Urothelium cell line (cell line): Measurements from ENCODE around the gene ANO6.
A peak's percentile ranks its signal among the peaks of the same experiment; 100 is the strongest.

Source experiments
- DNase-seq: peaks from one replicate; pipeline ENCODE4 v3.0.0; 2011; ENCODE audit warnings: low spot score, mixed read lengths
- FAIRE-seq: peaks from 2 replicates; lab custom pipeline; 2011; peaks lifted over from hg19 to GRCh38; lab: Jason Lieb, UNC

Gene ANO6

GRCh38 chr12:45273717-45274271 lies 57.9 kb downstream of the ANO6 start:
- no peak for FAIRE-seq
- peak; percentile 81 for DNase-seq

- FAIRE-seq (no peak), DNase-seq (no peak)
Observed at GRCh38 chr12:45276154-45276755, 60.4 kb downstream of the ANO6 start.

- DNase-seq (no peak), FAIRE-seq (no peak)
Observed at GRCh38 chr12:45278447-45278846, 62.6 kb downstream of the ANO6 start.

GRCh38 chr12:45279931-45280830 lies 64.3 kb downstream of the ANO6 start:
- FAIRE-seq (no peak), DNase-seq (no peak)

- DNase-seq (no peak), FAIRE-seq (no peak)
Observed at GRCh38 chr12:45281994-45282393, 66.1 kb downstream of the ANO6 start.

GRCh38 chr12:45282411-45282810 lies 66.5 kb downstream of the ANO6 start:
- no peak for FAIRE-seq
- DNase-seq = no peak

GRCh38 chr12:45284096-45284901 lies 68.4 kb downstream of the ANO6 start:
- FAIRE-seq = no peak
- DNase-seq = peak; percentile 11

GRCh38 chr12:45285717-45286116 lies 69.8 kb downstream of the ANO6 start:
- no peak for DNase-seq
- FAIRE-seq = no peak

- FAIRE-seq = no peak
- DNase-seq = no peak
Observed at GRCh38 chr12:45286621-45287020, 70.7 kb downstream of the ANO6 start.

- FAIRE-seq (no peak), DNase-seq (no peak)
Observed at GRCh38 chr12:45289245-45290215, 73.6 kb downstream of the ANO6 start.

- DNase-seq (no peak), FAIRE-seq (no peak)
Observed at GRCh38 chr12:45290216-45290605, 74.3 kb downstream of the ANO6 start.

GRCh38 chr12:45291518-45291917 lies 75.6 kb downstream of the ANO6 start:
- FAIRE-seq = no peak
- no peak for DNase-seq

- DNase-seq (no peak), FAIRE-seq (no peak)
Observed at GRCh38 chr12:45292486-45293195, 76.7 kb downstream of the ANO6 start.

GRCh38 chr12:45294906-45295305 lies 79.0 kb downstream of the ANO6 start:
- FAIRE-seq (no peak), DNase-seq (no peak)

GRCh38 chr12:45296046-45296586 lies 80.2 kb downstream of the ANO6 start:
- DNase-seq = no peak
- no peak for FAIRE-seq

GRCh38 chr12:45298047-45298446 lies 82.2 kb downstream of the ANO6 start:
- DNase-seq (no peak), FAIRE-seq (no peak)

- DNase-seq (no peak), FAIRE-seq (no peak)
Observed at GRCh38 chr12:45298721-45299692, 83.1 kb downstream of the ANO6 start.
